ENCODE measurements around the gene SZT2.

Gene SZT2

DNA sequence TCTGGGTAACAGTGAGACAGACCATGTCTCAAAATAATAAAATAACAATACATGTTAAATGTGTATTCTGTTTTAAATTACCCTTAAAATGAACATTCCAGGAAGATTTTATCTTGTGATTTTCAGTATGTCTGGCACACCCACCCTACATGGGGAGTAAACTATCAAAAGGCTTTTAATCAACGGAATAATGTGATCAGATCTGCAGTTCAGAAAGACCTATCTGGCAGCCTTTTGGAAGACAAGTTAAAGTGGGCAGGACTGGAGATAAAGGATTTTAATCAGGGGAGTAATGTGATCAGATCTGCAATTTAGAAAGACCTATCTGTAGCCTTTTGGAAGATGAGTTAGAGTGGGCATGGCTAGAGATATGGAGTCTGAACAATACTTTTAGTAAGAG, 10.2 kb upstream of the SZT2 start:
- no peaks in the 10 kb centered on the region for H3K79me2 ChIP-seq (ENCODE audit: insufficient read depth, low read length)
- no peak overlapping the region for H3K27ac ChIP-seq (ENCODE audit: low read depth, low read length)
- no peaks in the 10 kb centered on the region for H4K20me1 ChIP-seq (ENCODE audit: low read depth, low read length)
- H3K27me3 ChIP-seq (ENCODE audit: low read length) = no peaks in the 10 kb centered on the region
- TF ChIP-seq CTCF (IDR thresholded peaks at IDR 0.05; ENCODE audit: insufficient read depth, low read length, poor library complexity, severe bottlenecking) = no peak
- no peak for TF ChIP-seq EZH2phosphoT487 (conservative IDR thresholded peaks at IDR 0.05; ENCODE audit: low read length)
- no peak overlapping the region for H2AFZ ChIP-seq (ENCODE audit: low read depth, low read length, severe bottlenecking)
- no peaks in the 10 kb centered on the region for H3K9me3 ChIP-seq (ENCODE audit: insufficient read depth, low read length)
- no peaks in the 10 kb centered on the region for H3K36me3 ChIP-seq (ENCODE audit: low read length)
- H3K4me3 ChIP-seq (ENCODE audit: insufficient read depth, low read length, poor library complexity, severe bottlenecking) = no peak overlapping the region
- no peaks in the 10 kb centered on the region for H3F3A ChIP-seq (ENCODE audit: insufficient read depth)
- H3K9ac ChIP-seq (ENCODE audit: low read length) = no peak overlapping the region
- H3K9me2 ChIP-seq (replicated peaks; ENCODE audit: insufficient read depth, low read length) = no peaks in the 10 kb centered on the region
- H3K4me2 ChIP-seq (ENCODE audit: low read depth, low read length, poor library complexity, severe bottlenecking) = no peak overlapping the region

- no peaks in the 10 kb centered on the region for H3K9me2 ChIP-seq (replicated peaks; ENCODE audit: insufficient read depth, low read length)
- no peak overlapping the region for H3K4me3 ChIP-seq (ENCODE audit: insufficient read depth, low read length, poor library complexity, severe bottlenecking)
- H3K36me3 ChIP-seq (ENCODE audit: low read length) = no peaks in the 10 kb centered on the region
- no peak overlapping the region for H3K4me2 ChIP-seq (ENCODE audit: low read depth, low read length, poor library complexity, severe bottlenecking)
- H2AFZ ChIP-seq (ENCODE audit: low read depth, low read length, severe bottlenecking) = no peak overlapping the region
- no peaks in the 10 kb centered on the region for H3F3A ChIP-seq (ENCODE audit: insufficient read depth)
- H3K27ac ChIP-seq (ENCODE audit: low read depth, low read length) = no peak overlapping the region
- no peak overlapping the region for H3K9ac ChIP-seq (ENCODE audit: low read length)
- no peaks in the 10 kb centered on the region for H4K20me1 ChIP-seq (ENCODE audit: low read depth, low read length)
- no peaks in the 10 kb centered on the region for H3K79me2 ChIP-seq (ENCODE audit: insufficient read depth, low read length)
- TF ChIP-seq CTCF (IDR thresholded peaks at IDR 0.05; ENCODE audit: insufficient read depth, low read length, poor library complexity, severe bottlenecking) = no peak
- no peaks in the 10 kb centered on the region for H3K9me3 ChIP-seq (ENCODE audit: insufficient read depth, low read length)
- H3K27me3 ChIP-seq (ENCODE audit: low read length) = no peaks in the 10 kb centered on the region
These were observed 8.1 kb upstream of the SZT2 start for GRCh38 chr1:43381612-43382011.

- TF ChIP-seq CTCF (IDR thresholded peaks at IDR 0.05; ENCODE audit: insufficient read depth, low read length, poor library complexity, severe bottlenecking) (no peak), EZH2phosphoT487 (conservative IDR thresholded peaks at IDR 0.05; ENCODE audit: low read length) (no peak)
- no peaks in the 10 kb centered on the region for H3K9me2 ChIP-seq (replicated peaks; ENCODE audit: insufficient read depth, low read length)
- no peaks in the 10 kb centered on the region for H3K36me3 ChIP-seq (ENCODE audit: low read length)
- H3K79me2 ChIP-seq (ENCODE audit: insufficient read depth, low read length) = no peaks in the 10 kb centered on the region
- H3K9me3 ChIP-seq (ENCODE audit: insufficient read depth, low read length) = no peaks in the 10 kb centered on the region
- no peaks in the 10 kb centered on the region for H3K27me3 ChIP-seq (ENCODE audit: low read length)
- no peak overlapping the region for H3K27ac ChIP-seq (ENCODE audit: low read depth, low read length)
- H2AFZ ChIP-seq (ENCODE audit: low read depth, low read length, severe bottlenecking) = no peak overlapping the region
- H3F3A ChIP-seq (ENCODE audit: insufficient read depth) = no peaks in the 10 kb centered on the region
- H3K4me2 ChIP-seq (ENCODE audit: low read depth, low read length, poor library complexity, severe bottlenecking) = no peak overlapping the region
- H3K4me3 ChIP-seq (ENCODE audit: insufficient read depth, low read length, poor library complexity, severe bottlenecking) = no peak overlapping the region
- H4K20me1 ChIP-seq (ENCODE audit: low read depth, low read length) = no peaks in the 10 kb centered on the region
- H3K9ac ChIP-seq (ENCODE audit: low read length) = no peak overlapping the region
These were observed 7.5 kb upstream of the SZT2 start for GRCh38 chr1:43382027-43382779.

Data from SU-DHL-6 (cell line).